Keratinocyte (primary cell): ENCODE data around the gene S100A4. TPM values are rescaled to one million over a fixed set of nuclear protein-coding genes. Genes with fewer than 3 reads are reported as not detected.

Experiments
- DNase-seq: peaks from one replicate; pipeline ENCODE4 v3.0.0-alpha.2; 2011; ENCODE audit warnings: low read depth, missing footprints, low spot score
- FAIRE-seq: peaks from 2 replicates; lab custom pipeline; 2011; peaks lifted over from hg19 to GRCh38; lab: Jason Lieb, UNC
- H2AFZ ChIP-seq: 2 replicates; pipeline ENCODE4 v1.6.0; 2012; ENCODE audit warnings: low read length, control low read depth, inconsistent platforms; ENCODE audit not compliant: control insufficient read depth
- H3K27ac ChIP-seq: 2 replicates; pipeline ENCODE4 v1.5.1; 2011; ENCODE audit warnings: low read length; ENCODE audit not compliant: control insufficient read depth, insufficient read depth
- H3K27me3 ChIP-seq: 3 replicates; pipeline ENCODE4 v1.6.0; 2011; ENCODE audit warnings: low read length; ENCODE audit not compliant: control insufficient read depth, insufficient read depth; ENCODE audit errors: extremely low read depth
- H3K36me3 ChIP-seq, 2 experiments: 2 replicates in 1 of 2; 3 replicates in 1 of 2; pipeline ENCODE4 v1.5.1; 2011; ENCODE audit warnings: low read length in 2 of 2, mild to moderate bottlenecking in 1 of 2; ENCODE audit not compliant: control insufficient read depth in 2 of 2, insufficient read depth in 2 of 2; ENCODE audit errors: extremely low read depth in 1 of 2
- H3K4me1 ChIP-seq: 3 replicates; pipeline ENCODE4 v1.5.1; 2011; ENCODE audit warnings: low read length; ENCODE audit not compliant: control insufficient read depth, insufficient read depth; ENCODE audit errors: extremely low read depth
- H3K4me2 ChIP-seq: 3 replicates; pipeline ENCODE4 v1.6.0; 2011; ENCODE audit warnings: low read depth, low read length; ENCODE audit not compliant: control insufficient read depth, insufficient read depth; ENCODE audit errors: extremely low read depth
- H3K4me3 ChIP-seq, 3 experiments: fragments of 200-600 bp in 1 of 3; sonication (generic) in 1 of 3; 2 replicates in 2 of 3; 3 replicates in 1 of 3; pipeline ENCODE4 v1.5.1; 2011 to 2016; ENCODE audit warnings: low read length in 3 of 3, mild to moderate bottlenecking in 3 of 3, control low read depth in 2 of 3, inconsistent platforms in 1 of 3, low read depth in 1 of 3, mixed read lengths in 1 of 3, mixed run types in 1 of 3, moderate library complexity in 1 of 3; ENCODE audit not compliant: control insufficient read depth in 2 of 3, insufficient read depth in 2 of 3; ENCODE audit errors: extremely low read depth in 1 of 3
- H3K79me2 ChIP-seq: 2 replicates; pipeline ENCODE4 v1.6.0; 2012; ENCODE audit warnings: low read length; ENCODE audit not compliant: control insufficient read depth, insufficient read depth
- H3K9ac ChIP-seq: 3 replicates; pipeline ENCODE4 v1.6.0; 2011; ENCODE audit warnings: low read length; ENCODE audit not compliant: control insufficient read depth, insufficient read depth; ENCODE audit errors: extremely low read depth
- H3K9me1 ChIP-seq: 3 replicates; pipeline ENCODE4 v1.6.0; 2011; ENCODE audit warnings: low read length; ENCODE audit not compliant: control insufficient read depth, insufficient read depth; ENCODE audit errors: extremely low read depth
- H3K9me3 ChIP-seq: 2 replicates; pipeline ENCODE4 v1.5.1; 2012; ENCODE audit warnings: low read depth, low read length; ENCODE audit not compliant: control insufficient read depth
- H4K20me1 ChIP-seq: 3 replicates; pipeline ENCODE4 v1.6.0; 2011; ENCODE audit warnings: low read length; ENCODE audit not compliant: control insufficient read depth, insufficient read depth; ENCODE audit errors: extremely low read depth
- CTCF ChIP-seq, 3 experiments: IDR thresholded peaks in 1 of 3; conservative IDR thresholded peaks in 1 of 3; optimal IDR thresholded peaks in 1 of 3; 2 replicates in 2 of 3; 3 replicates in 1 of 3; pipeline versions ENCODE3 to v1.5.1; 2011; ENCODE audit warnings: low read length in 3 of 3, mild to moderate bottlenecking in 3 of 3, moderate library complexity in 2 of 3, control low read depth in 1 of 3, inconsistent platforms in 1 of 3; ENCODE audit not compliant: insufficient read depth in 2 of 3; ENCODE audit errors: extremely low read depth in 1 of 3
- EZH2 ChIP-seq: IDR thresholded peaks from one replicate; pipeline ENCODE4 v1.6.1; 2012; ENCODE audit warnings: inconsistent platforms, mild to moderate bottlenecking, low read length, moderate library complexity
- dilution Hi-C: fragments of 300-500 bp; cut with MboI; formaldehyde crosslinking; loops from one replicate; pipeline ENCODE4 v1.7.0; 2020; ENCODE audit warnings: low sequenced_read_pairs; ENCODE audit not compliant: extremely low pct_ligation_motif_present
- polyA plus RNA-seq, 5 experiments: library from polyadenylated mRNA; depleted of rRNA in 3 of 5; stranded (reverse) in 3 of 5; stranded (forward) in 1 of 5; unstranded in 1 of 5; fragments of >200 nt; gene quantifications; 1 replicate in 1 of 5; 2 replicates in 3 of 5; 3 replicates in 1 of 5; pipeline versions ENCODE4 v1.2.1 to v1.2.3, GENCODE V29; 2011 to 2012; ENCODE audit warnings: missing spikeins in 2 of 5, low read depth in 1 of 5, low replicate concordance in 1 of 5

The S100A4 gene
- polyA plus RNA-seq, 1 donor (not counting 4 experiments of a cell fraction or from before 2014, with no cell fraction given), result 21.4 TPM

GRCh38 chr1:153509036-153509435 is 36.6 kb downstream of the S100A4 start:
- peak; percentile 5 for FAIRE-seq
- Histone ChIP-seq H3K9me1 (no peaks in the 10 kb centered on the region), H3K9me3 (no peaks in the 10 kb centered on the region), H3K27ac (no peak overlapping the region), H4K20me1 (no peaks in the 10 kb centered on the region), H3K4me2 (no peak overlapping the region), H3K27me3 (no peaks in the 10 kb centered on the region), H3K9ac (no peak overlapping the region), H3K4me3 (no peak overlapping the region), H3K36me3 (no peaks in the 10 kb centered on the region), H3K79me2 (no peaks in the 10 kb centered on the region), H2AFZ (no peak overlapping the region), H3K4me1 (peaks cover 32% of the 10 kb centered on the region)
- DNase-seq, result no peak
- TF ChIP-seq EZH2 (no peak), CTCF (optimal IDR thresholded peaks at IDR 0.05 in 1 of 3, IDR thresholded peaks at IDR 0.05 in 1 of 3, conservative IDR thresholded peaks at IDR 0.05 in 1 of 3; ENCODE audit: extremely low read depth in 1 of 3, insufficient read depth in 2 of 3, low read length in 3 of 3) (no peak)
- dilution Hi-C loops, result loop anchor here (10.0 kb wide), 1 partner anchor 154 kb away; the partner anchor contains the start of gene S100A9

- Histone ChIP-seq H3K9me1 (no peaks in the 10 kb centered on the region), H2AFZ (no peak overlapping the region), H3K4me2 (peak overlapping the region; percentile 17), H3K4me3 (no peak overlapping the region), H3K36me3 (no peaks in the 10 kb centered on the region), H3K79me2 (no peaks in the 10 kb centered on the region), H3K9ac (no peak overlapping the region), H3K9me3 (no peaks in the 10 kb centered on the region), H3K4me1 (peaks cover 32% of the 10 kb centered on the region), H4K20me1 (no peaks in the 10 kb centered on the region), H3K27me3 (no peaks in the 10 kb centered on the region), H3K27ac (no peak overlapping the region)
- TF ChIP-seq EZH2, result no peak
- dilution Hi-C loops, result loop anchor here (10.0 kb wide), 1 partner anchor 153 kb away; the partner anchor contains the start of gene S100A9
- DNase-seq, result no peak
- FAIRE-seq, result no peak
Measured at GRCh38 chr1:153507926-153508583, 37.6 kb downstream of the S100A4 start.
